SK-N-SH (cell line): ENCODE results near the gene ADGRF5. TPM values are rescaled to one million over a fixed set of nuclear protein-coding genes. Genes with fewer than 3 reads are reported as not detected.

Source experiments
- CTCF ChIA-PET: fragments of 300-600, 350-600 bp; formaldehyde crosslinking; extraction: SDS; loops from one replicate; lab custom pipeline; 2021; lab: Yijun Ruan, JAX
- POLR2A ChIA-PET: fragments of 350-600 bp; sonication (Branson Sonifier 250); formaldehyde crosslinking; extraction: SDS; loops from one replicate; lab custom pipeline; 2020; ENCODE audit warnings: antibody characterized with exemption, inconsistent platforms; lab: Yijun Ruan, JAX
- DNase-seq: peaks from one replicate; pipeline ENCODE4 v3.0.0; 2012
- H2AFZ ChIP-seq: fragments of 200-600 bp; sonication (generic); 2 replicates; pipeline ENCODE4 v1.8.1; 2016; ENCODE audit warnings: antibody characterized with exemption, mild to moderate bottlenecking, low read depth
- H3F3A ChIP-seq: fragments of 200-600 bp; sonication (generic); replicated peaks from 2 replicates; pipeline ENCODE3; 2016; ENCODE audit warnings: antibody characterized with exemption, mild to moderate bottlenecking; ENCODE audit not compliant: insufficient read depth
- H3K27ac ChIP-seq, 2 experiments: fragments of 200-500 bp in 1 of 2; fragments of 200-600 bp in 1 of 2; sonication (Bioruptor generic) in 1 of 2; sonication (generic), shearing (Covaris generic) in 1 of 2; 2 replicates each; pipeline versions ENCODE4 v1.5.1 to v1.6.1; 2014 to 2016; ENCODE audit warnings: low read depth in 2 of 2, inconsistent platforms in 1 of 2, low read length in 1 of 2, mild to moderate bottlenecking in 1 of 2, mixed read lengths in 1 of 2
- H3K27me3 ChIP-seq: fragments of 200-600 bp; sonication (generic), shearing (Covaris generic); 2 replicates; pipeline ENCODE4 v1.6.1; 2016; ENCODE audit warnings: mixed run types; ENCODE audit not compliant: insufficient read depth
- H3K36me3 ChIP-seq, 2 experiments: fragments of 200-500 bp in 1 of 2; fragments of 200-600 bp in 1 of 2; sonication (Bioruptor generic) in 1 of 2; sonication (generic) in 1 of 2; replicated peaks in 1 of 2; 2 replicates each; pipeline versions ENCODE3 to v1.5.1; 2014 to 2016; ENCODE audit warnings: low read length in 1 of 2, mild to moderate bottlenecking in 1 of 2; ENCODE audit not compliant: insufficient read depth in 2 of 2, control insufficient read depth in 1 of 2
- H3K4me1 ChIP-seq, 2 experiments: fragments of 200-500 bp in 1 of 2; fragments of 200-600 bp in 1 of 2; sonication (Bioruptor generic) in 1 of 2; sonication (generic), shearing (Covaris generic) in 1 of 2; 2 replicates each; pipeline versions ENCODE4 v1.5.1 to v1.6.1; 2014 to 2016; ENCODE audit warnings: low read depth in 1 of 2, low read length in 1 of 2, mixed run types in 1 of 2; ENCODE audit not compliant: insufficient read depth in 2 of 2, control insufficient read depth in 1 of 2
- H3K4me2 ChIP-seq: fragments of 200-600 bp; sonication (generic), shearing (Covaris generic); 2 replicates; pipeline ENCODE4 v1.6.1; 2017; ENCODE audit warnings: mixed run types
- H3K4me3 ChIP-seq, 2 experiments: fragments of 200-500 bp in 1 of 2; fragments of 200-600 bp in 1 of 2; sonication (Bioruptor generic) in 1 of 2; sonication (generic), shearing (Covaris generic) in 1 of 2; 2 replicates each; pipeline versions ENCODE4 v1.5.1 to v1.8.1; 2014 to 2016; ENCODE audit warnings: low read depth in 2 of 2, inconsistent platforms in 1 of 2, low read length in 1 of 2, mild to moderate bottlenecking in 1 of 2, mixed read lengths in 1 of 2, moderate library complexity in 1 of 2
- H3K79me2 ChIP-seq: fragments of 200-600 bp; sonication (generic); 2 replicates; pipeline ENCODE4 v1.8.1; 2017; ENCODE audit warnings: mild to moderate bottlenecking; ENCODE audit not compliant: insufficient read depth
- H3K9ac ChIP-seq: fragments of 200-600 bp; sonication (generic); 2 replicates; pipeline ENCODE4 v1.6.1; 2017; ENCODE audit warnings: mixed run types
- H3K9me2 ChIP-seq: fragments of 200-600 bp; sonication (generic); 2 replicates; pipeline ENCODE4 v1.6.1; 2017; ENCODE audit warnings: mixed run types
- H3K9me3 ChIP-seq: fragments of 200-600 bp; sonication (generic); 2 replicates; pipeline ENCODE4 v1.6.1; 2017; ENCODE audit warnings: mixed run types, mild to moderate bottlenecking, moderate library complexity
- H4K20me1 ChIP-seq: fragments of 200-600 bp; sonication (generic); 2 replicates; pipeline ENCODE4 v1.6.1; 2017; ENCODE audit warnings: mild to moderate bottlenecking, mixed run types; ENCODE audit not compliant: insufficient read depth
- CHD2 ChIP-seq: fragments of 150-350 bp; IDR thresholded peaks from 2 replicates; pipeline ENCODE4 v1.6.1; 2018; ENCODE audit warnings: low read length; ENCODE audit not compliant: partially characterized antibody
- ELF1 ChIP-seq: IDR thresholded peaks from 2 replicates; pipeline ENCODE4 v1.4.0; 2012
- EP300 ChIP-seq, 2 experiments: IDR thresholded peaks; 2 replicates each; pipeline versions ENCODE4 v1.4.0 to v1.6.1; 2012; ENCODE audit warnings: borderline replicate concordance in 1 of 2, low read depth in 1 of 2, low read length in 1 of 2
- EZH2phosphoT487 ChIP-seq: fragments of 200-600 bp; sonication (generic); IDR thresholded peaks from 2 replicates; pipeline ENCODE4 v1.6.1; 2017; ENCODE audit warnings: low read depth, mixed run types, mild to moderate bottlenecking, antibody characterized with exemption, moderate library complexity, borderline replicate concordance
- FOSL2 ChIP-seq: IDR thresholded peaks from 2 replicates; pipeline ENCODE4 v1.4.0; 2012; ENCODE audit warnings: low read depth, mild to moderate bottlenecking, moderate library complexity, borderline replicate concordance
- FOXM1 ChIP-seq: IDR thresholded peaks from 2 replicates; pipeline ENCODE4 v1.4.0; 2012; ENCODE audit warnings: low read depth, mild to moderate bottlenecking
- IRF3 ChIP-seq: fragments of 150-350 bp; IDR thresholded peaks from 2 replicates; pipeline ENCODE4 v1.6.1; 2016; ENCODE audit warnings: mild to moderate bottlenecking, low read depth, low read length
- JUND ChIP-seq: IDR thresholded peaks from 2 replicates; pipeline ENCODE4 v1.4.0; 2012
- MEF2A ChIP-seq: IDR thresholded peaks from 2 replicates; pipeline ENCODE4 v1.4.0; 2012; ENCODE audit warnings: low read depth, borderline replicate concordance
- NRF1 ChIP-seq: IDR thresholded peaks from 2 replicates; pipeline ENCODE4 v1.6.1; 2012; ENCODE audit warnings: low read depth, mild to moderate bottlenecking, low read length
- RCOR1 ChIP-seq: fragments of 150-350 bp; IDR thresholded peaks from 2 replicates; pipeline ENCODE4 v1.6.1; 2017; ENCODE audit warnings: antibody characterized with exemption, low read length
- RXRA ChIP-seq: IDR thresholded peaks from 2 replicates; pipeline ENCODE4 v1.4.0; 2012; ENCODE audit warnings: low read depth, mild to moderate bottlenecking, borderline replicate concordance
- TAF1 ChIP-seq: IDR thresholded peaks from 2 replicates; pipeline ENCODE4 v1.6.1; 2012; ENCODE audit warnings: low read depth, mild to moderate bottlenecking, low read length, moderate library complexity, borderline replicate concordance
- TEAD4 ChIP-seq: IDR thresholded peaks from 2 replicates; pipeline ENCODE4 v1.4.0; 2012; ENCODE audit warnings: mild to moderate bottlenecking, borderline replicate concordance; ENCODE audit not compliant: insufficient read depth
- USF1 ChIP-seq: IDR thresholded peaks from 2 replicates; pipeline ENCODE4 v1.4.0; 2012; ENCODE audit warnings: low read depth, borderline replicate concordance
- USF2 ChIP-seq: fragments of 150-350 bp; IDR thresholded peaks from 2 replicates; pipeline ENCODE4 v1.6.1; 2017; ENCODE audit warnings: antibody characterized with exemption, low read length, low read depth, borderline replicate concordance
- YY1 ChIP-seq: IDR thresholded peaks from 2 replicates; pipeline ENCODE4 v1.4.0; 2012; ENCODE audit warnings: low read depth, mild to moderate bottlenecking
- WGBS: methylation state at CpG from one replicate; pipeline ENCODE4 v1.1.6; 2017; ENCODE audit warnings: low lambda C conversion rate; 5-methylcytosine and 5-hydroxymethylcytosine counted together
- polyA plus RNA-seq, 3 experiments: library from polyadenylated mRNA; depleted of rRNA; stranded (reverse); fragments of >200 nt; gene quantifications; 2 replicates each; pipeline ENCODE4 v1.2.3, GENCODE V29; 2012

ADGRF5 gene
- polyA plus RNA-seq, 1 of the 3 experiments (the other 2 are of a cell fraction) = 0.02 TPM

DNA sequence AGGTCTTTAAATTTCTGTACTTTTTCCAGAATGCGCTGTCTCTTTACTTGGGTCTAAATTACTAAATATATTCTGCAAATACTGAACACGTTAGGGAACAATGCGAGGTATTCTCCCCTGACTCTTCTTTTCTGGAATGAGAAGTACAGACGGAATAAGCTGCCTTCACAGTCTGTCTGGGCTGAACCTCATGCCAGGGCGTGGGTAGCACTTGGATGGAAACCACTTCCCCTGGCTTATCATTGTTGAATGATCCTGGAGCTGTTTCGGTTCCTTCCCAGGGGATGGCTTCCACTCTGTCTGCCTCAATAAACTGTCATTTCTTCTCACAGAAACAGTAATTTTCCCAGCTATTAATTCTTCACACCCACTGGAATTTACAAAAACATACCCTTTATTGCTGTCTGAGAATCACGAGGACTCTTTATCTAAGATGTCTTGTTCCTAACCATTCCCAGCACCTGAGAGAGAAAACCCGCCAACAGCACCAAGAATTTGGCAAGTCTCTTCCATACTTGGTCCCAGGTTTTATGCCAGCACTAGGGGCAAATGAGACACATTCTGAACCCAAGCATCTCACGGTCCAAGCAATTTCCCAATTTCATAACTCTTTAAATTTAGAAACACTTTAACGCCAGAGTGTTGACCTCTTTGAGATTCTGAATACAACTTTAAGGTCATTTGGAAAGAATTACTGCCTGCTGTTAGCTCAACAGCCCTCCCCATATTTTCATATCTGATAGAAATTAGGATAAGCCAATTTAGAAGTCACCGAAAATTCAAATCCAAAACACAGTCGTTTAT lies 43.2 kb upstream of the ADGRF5 start:
- Histone ChIP-seq H3K4me1 (no peaks in the 10 kb centered on the region), H3F3A (no peaks in the 10 kb centered on the region), H3K9me3 (no peaks in the 10 kb centered on the region), H3K4me2 (no peak overlapping the region), H4K20me1 (no peaks in the 10 kb centered on the region), H3K27ac (no peak overlapping the region), H3K27me3 (peaks cover 5% of the 10 kb centered on the region; the same call in 1 of the 2 replicates), H3K9ac (no peak overlapping the region), H2AFZ (no peak overlapping the region), H3K36me3 (no peaks in the 10 kb centered on the region), H3K79me2 (no peaks in the 10 kb centered on the region), H3K4me3 (no peak overlapping the region), H3K9me2 (no peaks in the 10 kb centered on the region)
- 8% methylated on average over 12 of the region's 12 CpGs for WGBS
- ChIA-PET CTCF (interaction anchor here (1.2 kb wide), 1 partner anchor 116 kb away, joined by 3 read pairs; no protein-coding TSS in a partner anchor), POLR2A (no interaction called here)
- no peak for DNase-seq
- TF ChIP-seq FOXM1 = no peak
- TF ChIP-seq EP300 (IDR thresholded peaks at IDR 0.05; ENCODE audit: borderline replicate concordance in 1 of 2, low read depth in 1 of 2, low read length in 1 of 2) = no peak
- TF ChIP-seq ELF1 = no peak
- no peak for TF ChIP-seq MEF2A
- TF ChIP-seq USF1 = no peak
- TF ChIP-seq TEAD4 = no peak
- TF ChIP-seq JUND = no peak
- TF ChIP-seq CHD2 = no peak
- no peak for TF ChIP-seq NRF1
- no peak for TF ChIP-seq FOSL2
- TF ChIP-seq IRF3 = no peak
- no peak for TF ChIP-seq YY1
- TF ChIP-seq EZH2phosphoT487 = no peak
- TF ChIP-seq USF2 = no peak
- no peak for TF ChIP-seq RXRA
- TF ChIP-seq RCOR1 = no peak
- TF ChIP-seq TAF1 = no peak
